ENCODE measurements around the gene CISH.

- TF ChIP-seq CTCF (IDR thresholded peaks at IDR 0.05; ENCODE audit: low read depth, low read length) (no peak), MAX (IDR thresholded peaks at IDR 0.05; ENCODE audit: low read depth, low read length) (no peak)
These were observed 12.4 kb upstream of the CISH start for GRCh38 chr3:50623840-50624474.

Data from NB4 (cell line).